Measurements from ENCODE around the gene RHNO1.
"Not testable (repeated sequence)": the region's sequence is repeated elsewhere in the genome, so short reads cannot be mapped to it uniquely, and the experiment has no call there.

Gene RHNO1

DNA sequence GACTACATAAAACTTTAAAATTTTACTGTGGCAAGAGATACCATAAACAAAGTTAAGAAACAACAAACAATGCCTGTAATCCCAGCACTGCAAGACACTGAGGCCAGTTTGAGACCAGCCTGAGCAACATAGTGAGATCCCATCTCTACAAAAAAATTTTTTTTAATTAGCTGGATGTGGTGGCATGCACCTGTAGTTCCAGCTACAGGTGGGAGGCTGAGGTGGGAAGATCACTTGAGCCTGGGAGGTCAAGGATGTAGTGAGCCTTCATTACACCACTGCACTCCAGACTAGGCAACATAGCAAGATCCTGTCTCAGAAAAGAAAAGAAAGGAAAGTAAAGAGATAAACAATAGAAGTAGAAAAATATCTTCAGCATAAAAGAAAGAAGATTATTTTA, 16.9 kb upstream of the RHNO1 start:
- DNase-seq = no peak

DNA sequence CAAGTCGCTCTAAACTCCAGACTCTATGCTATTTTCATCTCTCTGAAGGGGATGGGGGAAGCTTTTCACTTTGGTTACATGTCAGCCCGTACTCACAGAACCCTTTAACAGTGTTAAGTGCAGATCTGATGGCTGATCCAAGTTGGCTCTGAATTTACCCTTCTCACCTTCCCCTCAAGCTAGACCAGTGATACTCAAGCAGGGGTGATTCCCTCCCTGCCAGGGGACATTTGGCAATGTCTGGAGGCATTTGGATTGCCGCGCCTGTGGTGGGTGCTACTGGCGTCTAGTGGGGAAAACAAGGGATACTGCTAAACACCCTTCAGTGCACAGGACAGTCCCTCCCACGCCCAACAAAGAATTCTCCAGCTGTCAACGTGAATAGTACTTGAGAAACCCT, 14.1 kb upstream of the RHNO1 start:
- DNase-seq = no peak

DNA sequence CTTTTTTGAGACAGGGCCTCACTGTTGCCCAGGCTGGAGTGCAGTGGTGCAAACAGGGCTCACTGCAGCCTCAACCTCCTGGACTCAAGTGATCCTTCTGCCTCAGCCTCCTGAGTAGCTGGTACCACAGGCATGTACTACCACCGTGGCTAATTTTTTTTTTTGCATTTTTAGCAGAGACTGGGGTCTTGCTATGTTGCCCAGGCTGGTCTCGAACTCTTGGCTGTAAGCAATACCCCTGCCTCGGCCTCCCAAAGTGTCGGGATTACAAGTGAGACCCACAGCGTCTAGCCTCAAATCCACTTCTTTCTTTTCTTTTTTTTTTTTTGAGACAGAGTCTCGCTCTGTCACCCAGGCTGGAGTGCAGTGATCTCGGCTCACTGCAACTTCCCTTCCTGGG, 13.6 kb upstream of the RHNO1 start:
- DNase-seq = not testable (repeated sequence)

DNA sequence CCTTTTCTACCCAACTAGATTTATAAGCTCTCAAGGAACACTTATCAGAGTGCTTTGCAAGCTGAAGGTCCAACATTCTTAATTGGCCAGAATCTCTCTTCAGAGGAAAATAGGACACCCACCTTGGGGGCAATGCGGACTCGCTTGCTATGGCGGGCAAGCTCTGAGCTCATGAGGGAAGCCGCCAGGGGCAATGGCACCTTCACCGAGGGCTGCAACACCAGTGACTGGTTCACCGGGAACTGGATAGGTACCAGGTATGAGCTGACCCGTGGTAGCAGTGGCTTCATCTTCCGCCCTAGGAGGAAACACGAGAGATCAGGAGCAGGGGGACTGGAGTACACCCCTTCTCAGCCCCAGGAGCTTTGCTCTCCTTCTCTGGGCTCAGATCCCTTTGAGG, 12.8 kb upstream of the RHNO1 start:
- DNase-seq = no peak

DNA sequence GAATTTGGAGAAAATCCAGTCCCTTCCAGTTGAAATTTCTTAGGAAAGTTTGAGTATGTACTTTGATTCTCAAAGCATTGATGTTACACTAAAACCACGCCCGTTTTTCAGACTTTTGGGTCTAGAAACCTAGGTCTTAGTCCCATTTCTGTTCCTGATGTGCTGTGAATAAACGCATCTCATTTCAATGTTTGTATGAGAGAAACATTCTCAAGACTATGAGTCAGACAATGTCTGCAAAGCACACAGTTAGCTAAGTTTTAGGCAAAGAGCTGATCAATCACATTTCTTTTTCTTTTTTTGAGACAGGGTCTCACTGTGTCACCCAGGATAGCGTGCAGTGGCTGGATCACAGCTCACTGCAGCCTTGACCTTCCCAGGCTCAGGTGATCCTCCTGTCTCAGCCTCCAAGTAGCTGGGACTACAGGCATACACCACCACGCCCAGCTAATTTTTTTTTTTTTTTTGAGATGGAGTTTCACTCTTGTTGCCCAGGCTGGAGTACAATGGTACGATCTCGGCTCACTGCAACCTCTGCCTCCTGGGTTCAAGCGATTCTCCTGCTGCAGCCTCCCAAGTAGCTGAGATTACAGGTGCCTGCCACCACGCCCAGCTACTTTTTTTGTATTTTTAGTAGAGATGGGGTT, 7.9 kb upstream of the RHNO1 start:
- not testable (repeated sequence) for DNase-seq

DNA sequence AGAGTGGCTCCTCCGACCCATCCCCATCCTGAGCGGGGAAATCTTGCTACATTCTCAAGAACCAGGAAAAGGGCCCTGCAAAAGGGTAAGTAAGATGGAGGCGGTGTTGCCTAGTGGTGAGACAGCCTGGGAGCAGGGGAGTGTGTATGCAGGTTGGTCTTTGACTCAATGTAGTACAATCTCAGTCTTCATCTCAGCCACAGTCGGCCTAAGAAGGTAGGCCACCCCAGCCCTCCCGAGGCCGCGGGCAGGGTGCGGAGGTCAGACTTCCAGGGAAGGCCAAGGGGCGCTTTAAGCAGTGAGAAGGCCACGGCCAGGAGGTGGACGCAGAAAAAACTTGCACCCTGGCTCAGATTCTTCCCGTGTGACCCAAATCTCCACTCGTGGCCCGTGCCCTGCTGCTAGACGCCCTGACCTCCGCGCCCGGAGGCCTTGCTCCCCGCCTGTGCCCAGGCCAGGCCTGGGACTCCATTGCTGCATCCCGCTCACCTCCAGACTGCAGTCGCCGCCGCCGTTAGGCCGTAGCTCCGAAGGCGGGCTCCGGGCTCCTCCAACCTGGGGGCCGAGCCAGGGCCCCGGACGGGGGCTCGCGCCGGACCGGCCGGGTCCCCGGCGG, 484 bp upstream of the RHNO1 start:
- no peak for DNase-seq

DNA sequence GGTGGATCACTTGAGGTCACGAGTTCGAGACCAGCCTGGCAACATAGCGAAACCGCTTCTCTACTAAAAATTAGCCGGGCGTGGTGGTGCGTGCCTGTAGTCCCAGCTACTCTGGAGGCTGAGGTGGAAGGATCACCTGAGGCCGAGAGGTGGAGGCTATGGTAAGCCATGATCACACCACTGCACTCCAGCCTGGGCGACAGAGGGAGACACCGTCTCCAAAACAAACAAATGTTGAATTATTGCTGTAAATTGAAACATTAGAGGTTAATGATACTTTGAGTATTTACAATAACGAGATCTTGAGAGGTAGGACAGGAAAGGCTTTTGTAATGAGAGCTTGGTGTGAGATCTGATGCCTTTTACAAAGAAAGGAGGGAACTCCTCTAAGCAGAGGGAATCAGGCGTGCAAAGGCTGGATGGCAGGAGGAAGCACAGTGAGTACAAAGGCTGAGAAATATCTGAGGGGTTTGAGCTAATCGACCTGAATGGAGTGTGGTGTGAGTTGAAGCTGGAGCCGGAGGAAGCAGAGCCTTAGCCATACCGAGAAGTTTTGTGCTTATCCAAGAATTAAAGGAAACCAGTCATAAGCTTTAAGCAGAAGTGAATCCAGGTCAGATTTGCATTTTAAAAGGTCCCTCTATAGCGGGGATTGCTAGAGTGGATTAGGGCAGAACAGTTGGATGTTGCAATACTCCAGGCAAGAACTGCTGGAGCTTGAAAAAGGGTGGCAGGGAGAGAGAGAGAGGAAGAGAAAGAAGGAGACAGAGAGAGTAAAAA, 1.1 kb downstream of the RHNO1 start:
- no peak for DNase-seq

DNA sequence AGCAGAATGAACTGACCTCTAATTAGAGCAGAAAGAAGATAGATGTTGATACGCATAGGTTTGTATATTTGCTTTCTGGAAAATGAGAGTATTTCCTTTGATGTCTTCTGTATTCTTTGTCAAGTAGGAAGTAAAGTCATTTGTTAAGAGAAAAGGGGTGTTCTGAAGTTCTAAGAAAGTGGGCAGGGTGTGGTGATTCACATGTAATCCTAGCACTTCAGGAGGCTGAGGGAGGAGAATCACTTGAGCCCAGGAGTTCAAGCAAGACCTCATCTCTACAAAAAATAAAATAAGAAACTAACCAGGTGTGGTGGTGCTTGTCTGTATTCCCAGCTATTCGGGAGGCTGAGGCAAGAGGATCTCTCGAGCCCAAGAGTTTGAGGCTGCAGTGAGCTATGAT, 2.8 kb downstream of the RHNO1 start:
- no peak for DNase-seq

DNA sequence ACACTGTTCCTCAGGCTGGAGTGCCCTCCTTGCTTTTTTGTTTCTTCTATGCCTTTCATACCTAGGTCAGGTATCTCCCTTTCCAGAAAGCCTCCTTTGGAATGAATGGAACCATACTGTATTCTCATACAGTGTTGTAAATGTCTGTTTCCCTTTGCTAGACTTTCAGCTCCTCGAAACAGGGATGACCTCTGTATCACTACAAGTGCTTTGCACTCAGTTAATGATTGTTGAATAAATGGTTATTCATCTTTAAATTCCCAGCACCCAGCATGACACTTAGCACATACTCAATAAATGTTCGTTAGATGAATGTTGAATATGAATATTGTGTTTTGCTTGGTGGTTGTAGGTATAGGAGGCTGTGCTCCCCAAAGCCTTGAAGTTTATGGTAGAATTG, 7.8 kb downstream of the RHNO1 start:
- no peak for DNase-seq

DNA sequence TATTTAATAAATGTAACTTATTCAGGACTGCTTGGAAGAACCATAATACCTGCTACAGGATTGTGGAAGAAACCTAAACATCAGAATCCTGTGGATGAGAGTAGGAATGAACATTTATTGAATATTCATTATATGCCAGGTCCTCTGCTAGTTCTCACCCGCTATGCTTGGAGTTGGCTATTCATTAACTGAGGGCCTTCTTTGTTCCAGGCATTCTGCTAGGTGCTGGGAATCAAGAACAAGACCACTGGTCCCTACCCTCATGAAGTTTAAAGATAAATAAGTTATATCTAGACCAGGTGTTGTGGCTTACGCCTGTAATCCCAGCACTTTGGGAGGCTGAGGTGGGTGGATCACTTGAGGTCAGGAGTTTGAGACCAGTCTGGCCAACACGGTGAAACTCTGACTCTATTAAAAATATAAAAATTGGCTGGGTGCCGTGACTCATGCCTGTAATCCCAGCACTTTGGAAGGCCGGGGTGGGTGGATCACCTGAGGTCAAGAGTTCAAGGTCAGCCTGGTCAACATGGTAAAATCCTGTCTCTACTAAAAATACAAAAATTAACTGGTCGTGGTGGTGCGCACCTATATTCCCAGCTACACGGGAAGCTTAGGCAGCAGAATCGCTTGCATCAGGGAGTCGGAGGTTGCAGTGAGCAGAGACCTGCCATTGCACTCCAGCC, 9.9 kb downstream of the RHNO1 start:
- DNase-seq = no peak

DNA sequence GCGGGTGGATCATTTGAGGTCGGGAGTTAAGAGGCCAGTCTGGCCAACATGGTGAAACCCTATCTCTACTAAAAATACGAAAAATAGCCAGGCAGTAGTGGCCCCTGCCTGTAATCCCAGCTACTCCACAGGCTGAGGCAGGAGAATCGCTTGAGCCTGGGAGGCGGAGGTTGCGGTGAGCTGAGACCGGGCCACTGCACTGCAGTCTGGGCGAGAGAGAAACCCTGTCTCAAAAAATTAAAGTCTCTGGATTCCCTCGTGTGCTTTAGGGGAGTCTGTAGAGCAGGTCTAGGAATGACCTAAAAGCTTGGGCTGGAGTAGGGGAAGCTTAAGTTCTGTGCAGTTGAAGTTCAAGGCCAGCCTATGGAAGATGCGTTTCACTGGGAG, 13.0 kb downstream of the RHNO1 start:
- no peak for DNase-seq

DNA sequence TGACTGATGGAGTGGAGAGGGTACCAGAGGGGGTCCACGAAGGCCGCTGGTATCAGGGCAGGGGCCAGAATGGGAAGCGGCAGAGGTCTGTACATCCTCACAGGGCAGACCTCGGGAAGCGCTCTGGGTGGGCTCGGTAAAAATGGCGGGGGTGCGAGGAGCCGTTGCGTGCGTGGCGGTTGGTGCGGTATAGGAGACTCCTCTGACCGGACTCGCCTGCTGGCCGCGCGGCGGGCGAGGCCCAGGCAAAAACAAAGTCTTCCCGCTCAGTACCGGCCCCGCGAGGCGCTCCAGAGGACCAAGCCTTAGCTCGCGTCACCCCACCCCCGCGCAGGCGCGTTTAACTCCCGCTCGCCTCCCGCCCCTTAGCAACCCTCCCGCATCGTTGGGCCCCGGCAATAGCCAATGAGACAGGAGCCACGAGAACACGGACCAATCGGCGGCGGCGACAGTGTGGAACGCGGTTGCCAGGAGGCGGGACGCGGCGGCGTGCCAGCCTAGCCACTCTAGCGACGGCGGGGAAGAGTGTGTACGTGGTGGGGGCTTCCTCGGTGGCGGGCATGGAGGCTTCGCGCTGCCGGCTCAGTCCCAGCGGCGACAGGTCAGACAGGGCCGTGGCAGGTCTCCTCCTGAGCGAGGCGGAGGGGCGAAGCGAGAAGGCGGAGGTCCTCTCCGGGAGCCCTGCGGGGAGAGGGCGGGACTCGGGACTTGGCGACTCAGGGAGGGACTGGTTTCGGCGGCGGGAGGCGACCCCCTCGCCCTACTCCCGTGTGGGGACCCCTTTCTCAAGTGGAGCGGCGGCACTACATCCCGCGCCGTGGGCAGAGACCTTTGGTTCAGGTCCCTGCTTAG, 13.6 kb downstream of the RHNO1 start, which contains the start of gene TULP3:
TSS of gene TULP3 (plus strand) at position 504 of the 852 bp plus-strand sequence. CDS start at position 561, 57 bp downstream.
- DNase-seq = peak; percentile 96

DNA sequence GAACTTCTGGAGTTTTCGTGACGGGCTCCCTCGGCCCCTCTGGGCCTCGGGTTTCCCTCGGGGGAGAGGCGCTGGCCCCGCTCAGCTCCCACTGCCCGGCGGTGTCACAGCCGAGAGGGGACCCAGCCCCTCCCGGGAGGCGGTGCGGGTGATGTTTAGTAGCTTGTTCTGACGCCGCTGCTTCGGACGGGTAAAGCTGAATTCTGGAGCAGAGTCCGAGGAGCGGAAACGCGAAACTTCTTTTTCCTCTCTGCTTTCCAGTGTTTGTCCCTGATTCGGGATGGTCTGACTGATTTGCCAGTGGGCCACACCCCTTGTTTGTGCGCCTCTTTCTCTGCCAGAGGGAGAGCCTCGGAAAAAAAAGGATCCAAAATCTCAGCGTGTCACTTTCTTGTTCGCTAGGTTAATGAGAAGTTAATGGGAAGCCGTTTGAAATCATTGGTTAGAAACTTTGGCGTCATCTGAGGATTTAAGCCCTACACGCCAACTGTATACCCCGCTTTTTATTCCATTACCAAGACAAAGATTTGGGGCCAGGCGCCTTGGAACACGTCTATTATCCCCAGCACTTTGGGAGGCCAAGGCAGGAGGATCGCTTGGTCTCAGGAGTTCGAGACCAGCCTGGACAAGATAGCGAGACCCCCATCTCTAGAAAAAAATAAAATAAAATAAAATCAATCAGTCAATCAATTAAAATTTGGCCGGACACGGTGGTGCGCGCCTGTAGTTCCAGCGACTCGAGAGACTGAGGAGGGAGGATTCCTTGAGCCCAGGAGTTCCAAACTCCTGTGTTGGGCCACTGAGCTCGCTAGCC, 14.4 kb downstream of the RHNO1 start:
- no peak for DNase-seq

DNA sequence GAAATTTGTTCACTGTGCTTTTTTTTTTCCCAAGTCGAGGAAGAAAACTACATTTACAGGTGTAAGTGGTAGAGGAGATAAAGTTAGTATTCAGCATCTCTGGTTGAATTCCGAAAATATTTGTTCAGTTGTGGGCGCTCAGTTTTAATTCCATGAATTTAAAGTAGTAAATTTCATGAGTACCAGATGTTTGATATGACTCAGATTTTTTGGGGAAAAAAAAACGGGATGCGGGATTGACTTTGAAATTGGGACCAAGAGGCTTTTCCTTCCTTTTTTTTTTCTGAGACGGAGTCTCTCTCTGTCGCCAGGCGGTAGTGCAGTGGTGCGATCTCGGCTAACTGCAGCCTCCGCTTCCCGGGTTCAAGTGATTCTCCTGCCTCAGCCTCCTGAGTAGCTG, 15.2 kb downstream of the RHNO1 start:
- no peak for DNase-seq

DNA sequence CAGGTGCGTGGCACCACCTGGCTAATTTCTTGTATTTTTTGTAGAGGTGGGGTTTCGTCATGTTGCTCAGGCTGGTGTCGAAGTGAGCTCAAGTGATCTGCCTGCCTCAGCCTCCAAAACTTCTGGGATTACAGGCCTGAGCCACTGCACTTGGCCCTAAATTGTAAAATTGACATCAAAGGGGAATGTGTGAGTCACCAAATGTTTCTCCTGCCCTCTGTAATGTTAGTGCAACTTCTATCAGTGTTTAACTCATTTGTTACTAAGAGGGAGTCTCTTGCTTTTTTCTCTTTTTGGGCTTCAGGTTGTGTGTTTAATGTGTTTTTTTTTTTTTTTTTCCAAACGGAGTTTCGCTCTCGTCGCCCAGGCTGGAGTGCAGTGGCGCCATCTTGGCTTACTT, 16.0 kb downstream of the RHNO1 start:
- no peak for DNase-seq

DNA sequence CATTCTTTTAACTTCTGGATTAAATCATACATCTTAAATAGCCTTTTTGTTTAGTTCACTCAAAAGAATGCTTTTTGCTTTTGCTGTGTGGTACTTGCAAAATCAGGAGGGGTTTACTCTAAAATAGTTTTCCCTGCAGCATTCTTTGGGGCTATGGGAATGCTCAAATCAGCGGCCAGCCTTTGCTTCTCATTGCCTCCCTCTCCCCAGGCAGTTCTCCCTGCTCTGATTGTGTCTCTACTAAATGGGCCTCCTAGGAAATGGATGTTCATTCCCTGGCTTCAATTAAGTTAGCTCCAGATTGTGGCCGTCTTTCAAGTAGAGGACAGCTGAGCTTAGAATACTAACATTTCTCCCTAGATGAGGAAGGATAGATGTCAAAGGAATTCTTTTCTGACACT, 18.0 kb downstream of the RHNO1 start:
- DNase-seq = no peak

DNA sequence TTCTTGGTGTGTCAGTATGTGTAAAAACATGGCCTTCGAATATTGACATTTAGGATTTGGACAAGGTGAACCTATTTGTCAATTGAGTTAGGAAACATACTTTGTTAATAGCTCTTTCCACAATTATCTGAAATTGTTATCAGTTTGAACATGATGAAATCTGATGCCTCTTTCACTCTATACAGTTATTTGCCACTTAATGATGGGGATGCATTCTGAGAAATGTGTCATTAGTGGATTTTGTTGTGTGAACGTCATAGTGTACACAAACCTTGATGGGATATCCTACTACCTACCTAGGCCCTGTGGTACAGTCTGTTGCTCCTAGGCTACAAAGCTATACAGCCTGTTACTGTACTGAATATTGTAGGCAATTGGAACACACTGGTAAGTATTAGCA, 18.5 kb downstream of the RHNO1 start:
- no peak for DNase-seq

DNA sequence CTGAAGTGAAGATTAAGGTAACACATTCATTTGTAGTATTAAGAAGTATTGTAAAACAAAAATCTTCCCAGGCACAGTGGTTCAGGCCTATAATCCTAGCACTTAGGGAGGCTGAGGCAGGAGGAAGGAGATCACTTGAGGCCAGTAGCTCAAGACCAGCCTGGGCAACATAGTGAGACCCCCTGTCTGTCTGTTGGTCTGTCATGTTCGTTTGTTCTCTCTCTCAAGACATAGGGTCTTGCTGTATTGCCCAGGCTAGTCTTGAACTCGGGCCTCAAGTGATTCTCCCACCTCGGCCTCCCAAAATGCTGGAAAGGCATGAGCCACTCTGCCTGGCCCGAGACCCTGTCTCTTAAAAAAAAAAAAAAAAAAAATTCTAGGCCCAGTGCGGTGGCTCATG, 20.4 kb downstream of the RHNO1 start:
- no peak for DNase-seq

DNA sequence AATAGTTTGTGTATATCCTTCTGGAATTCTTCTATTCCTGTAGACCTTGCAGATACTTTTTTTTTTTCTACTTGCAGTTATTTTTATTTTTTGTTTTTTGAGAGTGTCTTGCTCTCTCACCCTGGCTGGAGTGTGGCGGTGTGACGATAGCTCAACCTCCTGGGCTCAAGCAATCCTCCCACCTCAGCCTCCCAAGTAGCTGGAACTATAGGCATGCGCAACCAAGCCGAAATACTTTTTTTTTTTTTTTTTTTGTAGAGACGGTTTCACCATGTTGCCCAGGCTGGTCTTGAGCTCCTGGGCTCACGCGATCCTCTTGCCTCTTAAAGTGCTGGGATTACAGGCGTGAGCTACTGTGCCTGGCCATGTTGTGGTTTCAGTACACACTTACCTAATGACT, 23.6 kb downstream of the RHNO1 start:
- no peak for DNase-seq

DNA sequence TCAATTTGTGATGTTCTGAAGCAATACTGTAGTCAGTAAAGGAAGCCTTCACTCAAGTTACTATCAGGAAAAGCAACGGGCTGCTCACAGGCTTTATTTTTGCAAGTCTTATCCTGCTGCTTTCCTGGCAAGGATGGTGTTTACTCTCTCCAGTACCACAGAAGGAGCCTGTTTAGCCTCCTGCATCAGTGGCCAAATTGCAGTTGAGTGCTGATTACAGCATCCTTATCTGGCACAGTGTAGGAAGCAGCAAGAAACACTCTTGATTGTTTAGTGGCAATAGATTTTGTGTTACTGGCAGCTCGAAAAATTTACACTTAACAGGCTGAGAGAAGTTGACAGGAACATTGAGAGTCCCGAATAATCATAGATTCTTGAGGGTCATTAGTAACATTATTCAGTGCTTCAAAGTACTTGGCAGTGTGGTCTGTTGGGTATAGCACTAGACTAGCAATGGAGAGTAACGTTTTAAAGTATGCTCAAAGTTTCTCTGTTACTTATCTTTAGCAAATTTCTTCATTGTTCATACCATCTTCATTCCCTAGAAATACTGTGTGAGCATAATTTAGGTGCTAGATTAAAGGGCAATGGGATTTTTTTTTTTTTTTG, 25.4 kb downstream of the RHNO1 start:
- no peak for DNase-seq

DNA sequence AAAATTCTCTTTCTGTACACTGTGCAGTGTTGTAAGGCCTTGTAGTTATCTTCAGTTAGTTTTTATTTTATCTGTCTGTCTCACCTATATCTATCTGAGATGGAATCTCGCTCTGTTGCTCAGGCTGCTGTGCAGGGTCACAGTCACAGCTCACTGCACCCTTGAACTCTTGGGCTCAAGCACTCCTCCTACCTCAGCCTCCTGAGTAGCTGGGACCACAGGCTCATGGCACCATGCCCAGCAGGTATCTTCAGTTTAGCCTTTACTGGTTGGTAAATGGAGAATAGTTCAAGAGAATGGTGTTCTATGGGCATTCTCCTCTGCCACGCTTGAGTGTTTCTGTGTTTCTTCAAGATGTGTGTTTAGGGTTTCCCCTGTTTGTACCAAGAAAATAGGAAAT, 27.2 kb downstream of the RHNO1 start:
- DNase-seq = no peak
